Upper lobe of left lung (tissue), 6 donors: ENCODE measurements around the gene DXO. TPM values are rescaled to one million over a fixed set of nuclear protein-coding genes. Genes with fewer than 3 reads are reported as not detected.

ENCODE experiments used
- ATAC-seq, 2 donors: fragments of 200-7000 bp; cut with Tn5 transposase; one replicate each; pipeline ENCODE4 v1.9.1; 2022; ENCODE audit warnings: mild to moderate bottlenecking in 2 of 2, moderate library complexity in 2 of 2; ENCODE audit not compliant: low FRiP score in 2 of 2
- DNase-seq, 2 donors: peaks; one replicate each; pipeline ENCODE4 v3.0.0-alpha.2; 2019 to 2020
- H3K27ac ChIP-seq, 4 donors: fragments of 200-600 bp; sonication (generic); one replicate each; pipeline ENCODE4 v1.5.1; 2016 to 2019
- H3K27me3 ChIP-seq, 4 donors: fragments of 200-600 bp; sonication (generic); one replicate each; pipeline ENCODE4 v1.5.1; 2017 to 2019
- H3K36me3 ChIP-seq, 4 donors: fragments of 200-600 bp; sonication (generic); one replicate each; pipeline ENCODE4 v1.5.1; 2016 to 2019
- H3K4me1 ChIP-seq, 4 donors: fragments of 200-600 bp; sonication (generic); one replicate each; pipeline ENCODE4 v1.5.1; 2018 to 2019
- H3K4me3 ChIP-seq, 4 donors: fragments of 200-600 bp; sonication (generic); one replicate each; pipeline ENCODE4 v1.5.1; 2017 to 2019; ENCODE audit warnings: mild to moderate bottlenecking in 2 of 4, moderate library complexity in 1 of 4
- H3K9me3 ChIP-seq, 4 donors: fragments of 200-600 bp; sonication (generic); one replicate each; pipeline ENCODE4 v1.5.1; 2018 to 2019
- EP300 ChIP-seq, 4 donors: sonication (generic); formaldehyde crosslinking; IDR thresholded peaks; one replicate each; pipeline ENCODE4 v1.5.1; 2017; ENCODE audit warnings: antibody characterized with exemption in 4 of 4, control low read depth in 2 of 4
- POLR2A ChIP-seq, 4 donors: fragments of 450-650 bp; IDR thresholded peaks; one replicate each; pipeline ENCODE4 v1.5.1; 2016 to 2017; ENCODE audit warnings: antibody characterized with exemption in 4 of 4, mild to moderate bottlenecking in 2 of 4
- POLR2AphosphoS5 ChIP-seq, 2 donors: sonication (generic); formaldehyde crosslinking; IDR thresholded peaks; one replicate each; pipeline ENCODE4 v1.5.1; 2017; ENCODE audit warnings: antibody characterized with exemption in 2 of 2
- WGBS, 2 donors: methylation state at CpG; one replicate each; pipeline ENCODE4 v1.1.5; 2017 to 2018; 5-methylcytosine and 5-hydroxymethylcytosine counted together
- total RNA-seq, 6 donors: library from RNA; depleted of rRNA in 4 of 6; stranded (reverse); fragments of >200 nt in 4 of 6; gene quantifications; one replicate each; pipeline versions ENCODE4 v1.1.0 to v1.2.1, GENCODE V29; 2016 to 2021
- TF ChIP-seq, protein P1 (sequence below), 6 experiments: fragments of 450-650 bp in 4 of 6; fragments of 200-600 bp in 2 of 6; sonication (generic) in 2 of 6; IDR thresholded peaks; one replicate each; pipeline ENCODE4 v1.5.1; 2016 to 2019; ENCODE audit warnings: antibody characterized with exemption in 6 of 6
- donor health status: DM: no; HTN: no; CAD: no; lungs with moderate emphysema.
- donor health status: DM: no; HTN: yes; CAD: no; lungs with severe emphysema.

DXO gene
- total RNA-seq, 6 donors from 2014 or later, result 14.1 to 40.9 (median 19.3) TPM

DNA sequence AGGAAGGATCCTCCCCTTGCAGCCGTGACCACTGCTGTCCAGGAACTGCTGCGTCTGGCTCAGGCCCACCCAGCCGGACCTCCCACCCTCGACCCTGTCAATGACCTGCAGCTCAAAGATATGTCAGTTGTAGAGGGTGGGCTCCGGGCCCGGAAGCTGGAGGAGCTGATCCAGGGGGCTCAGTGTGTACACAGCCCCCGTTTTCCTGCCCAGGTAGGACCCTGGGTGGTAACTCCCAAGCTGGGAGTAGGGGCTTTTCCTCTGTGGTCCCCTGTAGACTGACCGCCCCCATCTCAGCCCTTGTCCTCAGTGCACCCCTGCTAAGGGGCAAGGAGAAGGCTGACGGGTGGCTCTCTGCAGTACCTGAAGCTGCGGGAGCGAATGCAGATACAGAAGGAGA, 3.6 kb downstream of the DXO start:
- Histone ChIP-seq H3K27ac (no peak overlapping the region), H3K27me3 (no peaks in the 10 kb centered on the region), H3K9me3 (no peaks in the 10 kb centered on the region), H3K36me3 (peaks cover 42 to 77% (median 66%) of the 10 kb centered on the region in 4 donors), H3K4me1 (peaks cover 18 to 33% (median 24%) of the 10 kb centered on the region in 4 donors), H3K4me3 (no peak overlapping the region)
- TF ChIP-seq POLR2AphosphoS5 (IDR thresholded peaks at IDR 0.05), result no peak
- TF ChIP-seq, protein P1, sequence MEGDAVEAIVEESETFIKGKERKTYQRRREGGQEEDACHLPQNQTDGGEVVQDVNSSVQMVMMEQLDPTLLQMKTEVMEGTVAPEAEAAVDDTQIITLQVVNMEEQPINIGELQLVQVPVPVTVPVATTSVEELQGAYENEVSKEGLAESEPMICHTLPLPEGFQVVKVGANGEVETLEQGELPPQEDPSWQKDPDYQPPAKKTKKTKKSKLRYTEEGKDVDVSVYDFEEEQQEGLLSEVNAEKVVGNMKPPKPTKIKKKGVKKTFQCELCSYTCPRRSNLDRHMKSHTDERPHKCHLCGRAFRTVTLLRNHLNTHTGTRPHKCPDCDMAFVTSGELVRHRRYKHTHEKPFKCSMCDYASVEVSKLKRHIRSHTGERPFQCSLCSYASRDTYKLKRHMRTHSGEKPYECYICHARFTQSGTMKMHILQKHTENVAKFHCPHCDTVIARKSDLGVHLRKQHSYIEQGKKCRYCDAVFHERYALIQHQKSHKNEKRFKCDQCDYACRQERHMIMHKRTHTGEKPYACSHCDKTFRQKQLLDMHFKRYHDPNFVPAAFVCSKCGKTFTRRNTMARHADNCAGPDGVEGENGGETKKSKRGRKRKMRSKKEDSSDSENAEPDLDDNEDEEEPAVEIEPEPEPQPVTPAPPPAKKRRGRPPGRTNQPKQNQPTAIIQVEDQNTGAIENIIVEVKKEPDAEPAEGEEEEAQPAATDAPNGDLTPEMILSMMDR (IDR thresholded peaks at IDR 0.05), result no peak
- no peak for TF ChIP-seq POLR2A (IDR thresholded peaks at IDR 0.05)
- TF ChIP-seq EP300 (IDR thresholded peaks at IDR 0.05), result no peak
- WGBS, 2 donors, result 87% methylated on average over 6 to 11 of the region's 11 CpGs
- DNase-seq (peak in 1 of 2 donors; percentile 47), ATAC-seq (no peak)

DNA sequence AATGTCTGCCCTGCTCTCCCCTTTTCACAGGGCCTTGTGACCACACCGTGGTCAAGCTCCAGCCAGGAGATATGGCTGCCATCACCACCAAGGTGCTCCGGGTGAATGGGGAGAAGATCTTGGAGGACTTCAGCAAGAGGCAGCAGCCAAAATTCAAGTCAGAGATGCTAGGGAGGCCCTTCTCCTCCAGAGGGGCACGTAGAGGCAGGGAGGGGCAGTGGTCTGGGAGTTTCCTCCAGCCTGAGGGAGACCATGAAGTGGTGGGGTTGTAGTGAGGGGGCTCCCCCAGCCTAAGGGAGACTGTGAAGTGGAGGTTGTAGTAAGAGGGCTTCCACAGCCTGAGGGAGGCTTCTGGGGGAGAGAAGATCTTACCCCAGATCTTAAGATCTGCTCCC, 4.0 kb downstream of the DXO start:
- peaks cover 43 to 81% (median 70%) of the 10 kb centered on the region in 4 donors for H3K36me3 ChIP-seq
- WGBS, 2 donors, result 88% methylated on average over 3 of the region's 3 CpGs; no CpG with 5 or more reads in 1 of the 2 donors

DNA sequence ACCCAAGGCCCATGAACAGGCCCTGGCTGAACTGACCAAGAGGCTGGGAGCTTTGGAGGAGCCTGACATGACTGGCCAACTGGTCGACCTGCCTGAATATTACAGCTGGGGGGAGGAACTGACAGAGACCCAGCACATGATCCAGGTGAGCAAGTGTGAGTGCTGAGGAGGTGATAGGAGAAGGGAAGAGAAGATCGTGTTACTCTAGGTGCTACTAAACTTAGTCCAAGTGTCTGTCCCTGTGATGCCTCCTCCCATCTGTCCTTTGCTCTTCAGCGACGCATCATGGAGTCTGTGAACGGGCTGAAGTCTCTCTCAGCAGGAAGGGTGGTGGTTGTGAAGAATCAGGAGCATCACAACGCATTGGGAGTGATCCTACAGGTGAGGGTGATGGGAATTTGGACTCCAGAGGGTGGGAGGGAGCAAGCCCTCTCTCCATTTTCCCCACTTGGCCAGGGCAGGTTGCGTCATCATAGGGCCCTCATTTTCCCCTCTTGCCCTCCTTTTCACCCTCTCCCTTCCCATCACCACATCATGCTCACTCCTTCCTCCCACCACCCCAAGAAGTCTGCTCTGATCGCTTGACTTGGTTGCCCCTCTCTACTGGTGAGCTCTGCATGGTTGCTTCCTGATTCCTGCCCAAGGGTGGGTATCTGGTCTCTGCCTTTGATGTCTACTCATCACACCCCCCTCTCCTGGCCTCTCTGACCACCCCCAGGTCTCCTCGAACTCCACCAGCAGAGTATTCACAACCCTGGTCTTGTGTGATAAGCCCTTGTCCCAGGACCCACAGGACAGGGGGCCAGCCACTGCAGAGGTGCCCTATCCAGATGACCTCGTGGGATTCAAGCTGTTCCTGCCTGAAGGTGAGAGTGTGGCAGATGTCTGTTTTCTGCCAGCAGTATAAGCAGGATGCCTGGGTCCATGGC, 4.7 kb downstream of the DXO start:
- H3K4me1 ChIP-seq, result peaks cover 11 to 25% (median 16%) of the 10 kb centered on the region in 4 donors
- no peak for DNase-seq
- H3K36me3 ChIP-seq, result peaks cover 50 to 88% (median 76%) of the 10 kb centered on the region in 4 donors
- TF ChIP-seq EP300 (IDR thresholded peaks at IDR 0.05) (no peak), POLR2A (IDR thresholded peaks at IDR 0.05) (no peak), POLR2AphosphoS5 (IDR thresholded peaks at IDR 0.05) (no peak)
- TF ChIP-seq, protein P1 (IDR thresholded peaks at IDR 0.05), result no peak
- no peak overlapping the region for H3K27ac ChIP-seq
- no peak overlapping the region for H3K4me3 ChIP-seq
- WGBS, 2 donors, result 85 to 89% methylated on average over 10 of the region's 10 CpGs
- no peak for ATAC-seq
- no peaks in the 10 kb centered on the region for H3K9me3 ChIP-seq
- no peaks in the 10 kb centered on the region for H3K27me3 ChIP-seq

More for the DNA sequence above, 4.0 kb downstream of the DXO start:
- TF ChIP-seq, protein P1 (IDR thresholded peaks at IDR 0.05), result no peak
- TF ChIP-seq EP300 (IDR thresholded peaks at IDR 0.05), result no peak
- no peak for TF ChIP-seq POLR2AphosphoS5 (IDR thresholded peaks at IDR 0.05)
- TF ChIP-seq POLR2A (IDR thresholded peaks at IDR 0.05), result no peak
- DNase-seq, result no peak
- no peaks in the 10 kb centered on the region for H3K27me3 ChIP-seq
- no peak for ATAC-seq
- no peak overlapping the region for H3K27ac ChIP-seq
- no peaks in the 10 kb centered on the region for H3K9me3 ChIP-seq
- no peak overlapping the region for H3K4me3 ChIP-seq
- peaks cover 14 to 29% (median 19%) of the 10 kb centered on the region in 4 donors for H3K4me1 ChIP-seq

GRCh38 chr6:31966506-31966905, 5.4 kb downstream of the DXO start:
- DNase-seq (no peak), ATAC-seq (no peak)
- 86 to 95% methylated on average over 3 to 7 of the region's 7 CpGs for WGBS, 2 donors
- TF ChIP-seq EP300 (IDR thresholded peaks at IDR 0.05), result no peak
- TF ChIP-seq POLR2AphosphoS5 (IDR thresholded peaks at IDR 0.05), result no peak
- TF ChIP-seq POLR2A (IDR thresholded peaks at IDR 0.05), result no peak
- TF ChIP-seq, protein P1 (IDR thresholded peaks at IDR 0.05), result no peak
- no peak overlapping the region for H3K27ac ChIP-seq
- no peaks in the 10 kb centered on the region for H3K9me3 ChIP-seq
- H3K4me1 ChIP-seq, result peaks cover 11 to 22% (median 14%) of the 10 kb centered on the region in 4 donors
- H3K36me3 ChIP-seq, result peaks cover 56 to 95% (median 84%) of the 10 kb centered on the region in 4 donors
- no peaks in the 10 kb centered on the region for H3K27me3 ChIP-seq
- H3K4me3 ChIP-seq, result no peak overlapping the region
